GM12872 (cell line): ENCODE measurements around the gene EPAS1.

Experiments used
- TF ChIP-seq, protein P1 (sequence below): IDR thresholded peaks from 3 replicates; pipeline ENCODE4 v1.5.1; 2011; ENCODE audit warnings: low read depth, mild to moderate bottlenecking, low read length, moderate library complexity; ENCODE audit not compliant: insufficient read depth

The EPAS1 gene

DNA sequence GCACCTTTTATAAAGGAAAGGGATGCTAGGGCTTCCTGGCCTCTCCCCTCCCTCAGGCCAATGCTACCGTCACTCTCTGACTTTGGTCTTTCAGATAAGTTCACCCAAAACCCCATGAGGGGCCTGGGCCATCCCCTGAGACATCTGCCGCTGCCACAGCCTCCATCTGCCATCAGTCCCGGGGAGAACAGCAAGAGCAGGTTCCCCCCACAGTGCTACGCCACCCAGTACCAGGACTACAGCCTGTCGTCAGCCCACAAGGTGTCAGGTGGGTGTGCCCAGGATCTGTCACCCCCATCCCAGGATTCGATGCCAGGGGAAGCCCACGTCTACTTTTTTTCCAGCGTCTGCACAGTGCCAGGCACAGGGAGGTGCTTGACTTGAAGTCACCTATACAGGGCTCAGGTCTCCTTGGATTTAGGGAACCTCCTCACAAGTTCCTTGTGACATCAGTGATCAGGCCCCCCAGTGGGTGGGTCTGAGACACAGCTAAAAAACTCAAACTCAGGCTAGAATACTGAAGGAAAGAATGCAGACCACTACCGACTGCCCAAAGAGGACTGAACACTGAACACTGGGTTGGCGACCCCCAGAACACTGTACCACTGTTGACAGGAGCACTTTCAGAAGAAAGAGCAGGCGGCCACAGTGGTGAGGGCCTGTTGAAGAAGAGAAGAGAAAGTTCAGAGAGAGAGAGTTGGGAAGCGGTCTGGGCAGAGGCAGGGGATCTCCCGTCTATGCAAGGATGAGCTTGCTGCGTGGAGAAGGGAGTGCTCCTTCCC, 85.3 kb downstream of the EPAS1 start:
- TF ChIP-seq, protein P1, sequence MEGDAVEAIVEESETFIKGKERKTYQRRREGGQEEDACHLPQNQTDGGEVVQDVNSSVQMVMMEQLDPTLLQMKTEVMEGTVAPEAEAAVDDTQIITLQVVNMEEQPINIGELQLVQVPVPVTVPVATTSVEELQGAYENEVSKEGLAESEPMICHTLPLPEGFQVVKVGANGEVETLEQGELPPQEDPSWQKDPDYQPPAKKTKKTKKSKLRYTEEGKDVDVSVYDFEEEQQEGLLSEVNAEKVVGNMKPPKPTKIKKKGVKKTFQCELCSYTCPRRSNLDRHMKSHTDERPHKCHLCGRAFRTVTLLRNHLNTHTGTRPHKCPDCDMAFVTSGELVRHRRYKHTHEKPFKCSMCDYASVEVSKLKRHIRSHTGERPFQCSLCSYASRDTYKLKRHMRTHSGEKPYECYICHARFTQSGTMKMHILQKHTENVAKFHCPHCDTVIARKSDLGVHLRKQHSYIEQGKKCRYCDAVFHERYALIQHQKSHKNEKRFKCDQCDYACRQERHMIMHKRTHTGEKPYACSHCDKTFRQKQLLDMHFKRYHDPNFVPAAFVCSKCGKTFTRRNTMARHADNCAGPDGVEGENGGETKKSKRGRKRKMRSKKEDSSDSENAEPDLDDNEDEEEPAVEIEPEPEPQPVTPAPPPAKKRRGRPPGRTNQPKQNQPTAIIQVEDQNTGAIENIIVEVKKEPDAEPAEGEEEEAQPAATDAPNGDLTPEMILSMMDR = no peak

DNA sequence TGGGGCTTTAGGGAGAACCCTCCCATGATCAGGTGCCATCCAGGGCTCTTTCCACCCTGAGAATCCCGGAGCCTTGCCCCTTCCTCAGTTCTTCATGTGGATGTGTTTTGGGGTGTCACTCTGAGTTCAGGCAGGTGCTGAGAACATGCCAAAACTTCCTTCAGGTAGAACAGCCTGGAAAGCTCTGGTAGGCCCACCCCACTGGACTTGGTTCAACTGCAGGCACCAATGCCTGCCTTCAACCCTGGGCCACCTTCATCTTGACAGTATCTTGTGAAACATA, 85.8 kb downstream of the EPAS1 start:
- TF ChIP-seq, protein P1 = no peak

DNA sequence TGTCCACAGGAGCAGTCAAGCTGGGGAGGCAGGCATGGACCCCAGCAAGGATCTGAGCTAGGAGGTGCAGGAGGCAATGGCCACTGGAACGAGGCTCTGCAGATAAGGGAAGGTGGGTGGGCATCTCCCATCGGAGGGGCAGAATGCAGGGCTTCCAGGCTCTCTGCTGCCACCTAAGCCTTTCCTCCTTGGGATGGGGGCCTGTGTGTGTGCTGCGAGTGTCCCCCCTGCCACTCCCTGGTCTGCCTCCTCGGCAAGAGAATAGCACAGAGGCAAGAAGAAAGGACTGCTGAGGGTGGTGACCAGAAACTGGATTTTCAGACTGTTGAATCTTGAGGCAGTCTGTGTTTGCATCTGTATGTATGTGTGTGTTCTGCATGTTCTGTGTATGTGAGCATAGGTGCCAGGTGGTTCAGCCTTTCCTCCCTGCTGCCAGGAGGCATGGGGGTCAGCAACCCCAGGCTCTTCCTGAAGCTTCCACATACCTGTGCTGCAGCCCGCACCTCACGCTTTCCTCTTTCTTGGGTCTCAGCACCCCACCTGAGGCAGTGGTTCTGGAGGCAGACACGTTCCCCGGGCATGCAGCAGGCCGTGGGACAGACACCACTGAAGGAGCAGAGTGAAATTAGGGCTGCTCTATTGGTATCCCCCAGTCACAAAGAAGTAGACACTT, 86.7 kb downstream of the EPAS1 start:
- TF ChIP-seq, protein P1 = no peak

DNA sequence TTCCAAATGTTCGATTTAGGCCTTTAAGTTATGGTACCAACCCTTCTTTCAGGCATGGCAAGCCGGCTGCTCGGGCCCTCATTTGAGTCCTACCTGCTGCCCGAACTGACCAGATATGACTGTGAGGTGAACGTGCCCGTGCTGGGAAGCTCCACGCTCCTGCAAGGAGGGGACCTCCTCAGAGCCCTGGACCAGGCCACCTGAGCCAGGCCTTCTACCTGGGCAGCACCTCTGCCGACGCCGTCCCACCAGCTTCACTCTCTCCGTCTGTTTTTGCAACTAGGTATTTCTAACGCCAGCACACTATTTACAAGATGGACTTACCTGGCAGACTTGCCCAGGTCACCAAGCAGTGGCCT, 87.2 kb downstream of the EPAS1 start:
- TF ChIP-seq, protein P1 = no peak

DNA sequence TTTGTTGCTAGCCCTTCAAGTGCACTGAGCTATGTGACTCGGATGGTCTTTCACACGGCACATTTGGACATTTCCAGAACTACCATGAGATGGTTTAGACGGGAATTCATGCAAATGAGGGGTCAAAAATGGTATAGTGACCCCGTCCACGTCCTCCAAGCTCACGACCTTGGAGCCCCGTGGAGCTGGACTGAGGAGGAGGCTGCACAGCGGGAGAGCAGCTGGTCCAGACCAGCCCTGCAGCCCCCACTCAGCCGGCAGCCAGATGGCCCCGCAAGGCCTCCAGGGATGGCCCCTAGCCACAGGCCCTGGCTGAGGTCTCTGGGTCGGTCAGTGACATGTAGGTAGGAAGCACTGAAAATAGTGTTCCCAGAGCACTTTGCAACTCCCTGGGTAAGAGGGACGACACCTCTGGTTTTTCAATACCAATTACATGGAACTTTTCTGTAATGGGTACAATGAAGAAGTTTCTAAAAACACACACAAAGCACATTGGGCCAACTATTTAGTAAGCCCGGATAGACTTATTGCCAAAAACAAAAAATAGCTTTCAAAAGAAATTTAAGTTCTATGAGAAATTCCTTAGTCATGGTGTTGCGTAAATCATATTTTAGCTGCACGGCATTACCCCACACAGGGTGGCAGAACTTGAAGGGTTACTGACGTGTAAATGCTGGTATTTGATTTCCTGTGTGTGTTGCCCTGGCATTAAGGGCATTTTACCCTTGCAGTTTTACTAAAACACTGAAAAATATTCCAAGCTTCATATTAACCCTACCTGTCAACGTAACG, 88.8 kb downstream of the EPAS1 start:
- TF ChIP-seq, protein P1 = no peak

DNA sequence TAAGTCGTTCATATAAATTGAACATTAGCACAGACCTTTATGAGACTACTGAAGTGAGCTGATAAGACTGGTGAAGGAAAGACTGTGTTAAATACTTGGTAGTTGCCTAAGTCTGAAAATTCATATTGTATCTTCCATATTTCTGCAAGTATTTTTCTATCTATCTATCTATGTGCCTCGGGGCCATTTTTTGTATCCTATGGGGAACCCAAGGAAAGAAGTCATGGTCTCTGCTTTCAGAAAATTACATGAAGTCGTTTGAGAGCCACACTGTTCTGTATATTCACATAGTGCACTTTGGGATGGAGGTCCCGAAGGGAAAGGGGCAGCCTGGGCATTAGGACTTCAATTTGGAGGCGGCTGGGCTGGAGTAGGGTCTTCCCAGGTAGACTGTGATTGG, 89.6 kb downstream of the EPAS1 start:
- TF ChIP-seq, protein P1 = no peak

DNA sequence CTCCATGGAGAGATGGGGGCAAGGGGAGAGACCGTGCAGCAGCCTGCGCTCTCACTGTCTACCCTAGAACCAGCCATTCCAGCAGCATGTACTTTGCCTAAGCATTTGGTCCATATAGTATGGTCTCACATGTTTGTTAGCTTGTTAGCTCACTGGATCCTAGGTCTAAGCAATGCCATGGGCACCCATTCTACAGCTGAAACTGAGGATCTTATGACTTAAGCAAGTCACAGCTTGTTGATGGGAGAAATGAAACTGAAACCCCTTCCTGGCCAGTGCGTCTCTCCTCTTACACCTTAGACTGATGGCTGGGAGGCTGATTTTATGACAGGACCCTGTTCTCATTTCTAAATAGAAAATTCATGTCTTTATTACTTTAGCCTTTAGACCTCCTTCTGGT, 90.1 kb downstream of the EPAS1 start:
- TF ChIP-seq, protein P1 = no peak
